HepG2 (cell line): Measurements from ENCODE around the gene MTIF2. TPM values are rescaled to one million over a fixed set of nuclear protein-coding genes. Genes with fewer than 3 reads are reported as not detected.

Source experiments
- ATAD3A ChIP-seq: sonication (generic); formaldehyde crosslinking; IDR thresholded peaks from 2 replicates; pipeline ENCODE4 v1.4.0; 2020; ENCODE audit warnings: missing genetic modification reagents
- EP300 ChIP-seq, 3 experiments: sonication (generic) in 1 of 3; formaldehyde crosslinking in 1 of 3; IDR thresholded peaks; 2 replicates each; pipeline versions ENCODE4 v1.5.1 to v1.6.1; 2011 to 2020; ENCODE audit warnings: low read depth in 2 of 3, low read length in 2 of 3, borderline replicate concordance in 1 of 3, improper control_type of control experiment in 1 of 3, mild to moderate bottlenecking in 1 of 3, missing genetic modification reagents in 1 of 3, moderate library complexity in 1 of 3
- FOXK2 ChIP-seq: fragments of 450-650 bp; IDR thresholded peaks from 2 replicates; pipeline ENCODE4 v1.6.1; 2016
- HNF4G ChIP-seq, 2 experiments: sonication (generic) in 1 of 2; formaldehyde crosslinking in 1 of 2; IDR thresholded peaks; 2 replicates each; pipeline versions ENCODE4 v1.4.0 to v1.6.1; 2011 to 2020; ENCODE audit warnings: borderline replicate concordance in 2 of 2, low read depth in 2 of 2, mild to moderate bottlenecking in 2 of 2, low read length in 1 of 2, missing genetic modification reagents in 1 of 2, moderate library complexity in 1 of 2
- MTA1 ChIP-seq: sonication (generic); formaldehyde crosslinking; IDR thresholded peaks from 2 replicates; pipeline ENCODE4 v1.4.0; 2020; ENCODE audit warnings: missing genetic modification reagents, mild to moderate bottlenecking, borderline replicate concordance
- ZMYM2 ChIP-seq: sonication (generic); formaldehyde crosslinking; IDR thresholded peaks from 2 replicates; pipeline ENCODE4 v1.8.0; 2022; ENCODE audit warnings: mild to moderate bottlenecking, missing genetic modification reagents
- ZNF251 ChIP-seq: sonication (generic); formaldehyde crosslinking; IDR thresholded peaks from 2 replicates; pipeline ENCODE4 v1.9.0; 2021; ENCODE audit warnings: mild to moderate bottlenecking, missing genetic modification reagents
- ZNF34 ChIP-seq: sonication (generic); formaldehyde crosslinking; IDR thresholded peaks from 2 replicates; pipeline ENCODE4 v1.4.0; 2020; ENCODE audit warnings: mild to moderate bottlenecking, missing genetic modification reagents, borderline replicate concordance
- ZNF383 ChIP-seq: sonication (generic); formaldehyde crosslinking; IDR thresholded peaks from 2 replicates; pipeline ENCODE4 v1.4.0; 2020; ENCODE audit warnings: missing genetic modification reagents, mild to moderate bottlenecking, borderline replicate concordance
- ZNF7 ChIP-seq: IDR thresholded peaks from 2 replicates; pipeline ENCODE4 v1.6.1; 2016; ENCODE audit warnings: missing biosample characterization, missing genetic modification reagents
- ZNF724P ChIP-seq: sonication (generic); formaldehyde crosslinking; IDR thresholded peaks from 2 replicates; pipeline ENCODE4 v1.8.0; 2022; ENCODE audit warnings: missing genetic modification reagents, borderline replicate concordance
- ZNF749 ChIP-seq: sonication (generic); formaldehyde crosslinking; IDR thresholded peaks from 2 replicates; pipeline ENCODE4 v1.8.0; 2022; ENCODE audit warnings: mild to moderate bottlenecking, missing genetic modification reagents, moderate library complexity, borderline replicate concordance
- ZNF781 ChIP-seq: sonication (generic); formaldehyde crosslinking; IDR thresholded peaks from 2 replicates; pipeline ENCODE4 v1.5.1; 2020; ENCODE audit warnings: borderline replicate concordance, mild to moderate bottlenecking, missing genetic modification reagents; ENCODE audit errors: not compliant biosample characterization
- ZSCAN25 ChIP-seq: sonication (generic); formaldehyde crosslinking; IDR thresholded peaks from 2 replicates; pipeline ENCODE4 v1.8.0; 2022; ENCODE audit warnings: mild to moderate bottlenecking, missing genetic modification reagents
- polyA plus RNA-seq, 8 experiments: library from polyadenylated mRNA; depleted of rRNA in 3 of 8; stranded (reverse) in 7 of 8; unstranded in 1 of 8; fragments of >200 nt; fragmentation: Illumina TruSeq in 4 of 8; extraction: Trizol in 4 of 8; gene quantifications; 2 replicates each; pipeline versions ENCODE4 v1.2.1 to v1.2.3, GENCODE V29; 2011 to 2016; ENCODE audit warnings: low read depth in 4 of 8, missing spikeins in 1 of 8, mixed read lengths in 1 of 8; ENCODE audit not compliant: insufficient read depth in 1 of 8
- total RNA-seq, 5 experiments: library from RNA; depleted of rRNA; stranded (reverse); fragments of >200 nt; fragmentation: Illumina TruSeq; extraction: Trizol; gene quantifications; 2 replicates each; pipeline ENCODE4 v1.2.3, GENCODE V29; 2016; ENCODE audit warnings: low read depth in 1 of 5
- TF ChIP-seq, protein P1 (sequence below): sonication (generic); formaldehyde crosslinking; IDR thresholded peaks from 2 replicates; pipeline ENCODE4 v1.4.0; 2020; ENCODE audit warnings: missing genetic modification reagents
- TF ChIP-seq, protein P2 (sequence below): sonication (generic); formaldehyde crosslinking; IDR thresholded peaks from 2 replicates; pipeline ENCODE4 v1.8.0; 2022; ENCODE audit warnings: missing genetic modification reagents, mild to moderate bottlenecking, borderline replicate concordance
- TF ChIP-seq, protein P3 (sequence below): sonication (generic); formaldehyde crosslinking; IDR thresholded peaks from 2 replicates; pipeline ENCODE4 v1.5.0; 2020; ENCODE audit warnings: missing genetic modification reagents
- TF ChIP-seq, protein P4 (sequence below): IDR thresholded peaks from 2 replicates; pipeline ENCODE4 v1.6.1; 2012; ENCODE audit warnings: low read length, improper control_type of control experiment

The MTIF2 gene
- total and polyA plus RNA-seq, 2 of the 13 experiments (the other 11 are each of a cell fraction or from before 2014, with no cell fraction given) = 32.1 to 92.1 TPM

DNA sequence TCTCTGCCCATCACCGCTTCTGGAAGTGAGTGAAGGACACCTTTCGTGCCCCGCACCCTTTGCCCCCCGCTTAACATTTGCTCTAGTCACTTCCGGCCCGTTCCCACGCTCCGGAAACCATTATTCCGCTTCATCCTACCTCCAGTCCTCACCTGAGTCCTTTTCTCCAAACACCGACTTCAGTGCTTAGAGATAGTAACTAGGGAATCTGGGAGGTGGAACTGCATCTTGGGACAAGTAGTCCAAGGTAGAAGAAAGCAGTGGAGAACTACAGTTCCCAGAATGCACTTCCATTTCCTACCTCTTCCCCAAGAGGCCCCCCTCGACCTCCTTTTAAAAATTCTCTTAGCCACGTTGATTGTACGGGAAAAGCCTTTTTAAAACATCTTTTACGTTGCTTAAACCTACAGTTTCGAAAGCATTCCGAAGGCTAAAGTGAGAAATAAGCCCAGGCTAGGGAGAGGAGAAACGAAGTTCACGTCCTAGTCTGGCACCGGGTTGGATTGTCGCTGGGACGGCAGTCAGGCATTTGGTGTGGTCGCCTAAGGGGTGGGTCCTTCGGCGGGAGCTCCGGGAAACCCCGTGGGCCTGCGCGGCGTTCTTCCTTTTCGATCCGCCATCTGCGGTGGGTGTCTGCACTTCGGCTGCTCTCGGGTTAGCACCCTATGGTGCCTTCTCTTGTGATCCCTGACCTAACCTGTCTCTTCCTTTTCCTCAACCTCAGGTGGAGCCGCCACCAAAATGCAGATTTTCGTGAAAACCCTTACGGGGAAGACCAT is 36.8 kb downstream of the MTIF2 start, which contains the start of the genes CLHC1 and RPS27A (continued):
- TF ChIP-seq HNF4G (IDR thresholded peaks at IDR 0.05; ENCODE audit: borderline replicate concordance, low read depth, low read length) (no peak; the same call in 1 of the 2 replicates), HNF4G (CRISPR knock-in tag; IDR thresholded peaks at IDR 0.05; ENCODE audit: borderline replicate concordance, low read depth) (peak; percentile 34; the same call in 1 of the 2 replicates), ZNF34 (CRISPR knock-in tag) (0 out of 2 replicates have a peak, but pooled peaks have one; percentile 19), MTA1 (CRISPR knock-in tag) (no peak), ZNF749 (CRISPR knock-in tag) (peak; percentile 81; the same call in 1 of the 2 replicates), ZNF781 (CRISPR knock-in tag) (no peak), ZNF7 (CRISPR knock-in tag) (peak; percentile 96), ZNF251 (CRISPR knock-in tag) (no peak), ZSCAN25 (CRISPR knock-in tag) (peak; percentile 28; the same call in 1 of the 2 replicates), FOXK2 (no peak), ATAD3A (CRISPR knock-in tag) (no peak), EP300 (IDR thresholded peaks at IDR 0.05; ENCODE audit: low read depth in 2 of 2, low read length in 2 of 2) (0 out of 4 replicates have a peak, but pooled peaks of 1 of the 2 experiments have one; percentile 28), EP300 (CRISPR knock-in tag; IDR thresholded peaks at IDR 0.05; ENCODE audit: borderline replicate concordance) (no peak; the same call in 1 of the 2 replicates), ZNF724P (CRISPR knock-in tag) (no peak), ZMYM2 (CRISPR knock-in tag) (peak; percentile 54; the same call in 1 of the 2 replicates), ZNF383 (CRISPR knock-in tag) (0 out of 2 replicates have a peak, but pooled peaks have one; percentile 22)
- TF ChIP-seq, protein P1, sequence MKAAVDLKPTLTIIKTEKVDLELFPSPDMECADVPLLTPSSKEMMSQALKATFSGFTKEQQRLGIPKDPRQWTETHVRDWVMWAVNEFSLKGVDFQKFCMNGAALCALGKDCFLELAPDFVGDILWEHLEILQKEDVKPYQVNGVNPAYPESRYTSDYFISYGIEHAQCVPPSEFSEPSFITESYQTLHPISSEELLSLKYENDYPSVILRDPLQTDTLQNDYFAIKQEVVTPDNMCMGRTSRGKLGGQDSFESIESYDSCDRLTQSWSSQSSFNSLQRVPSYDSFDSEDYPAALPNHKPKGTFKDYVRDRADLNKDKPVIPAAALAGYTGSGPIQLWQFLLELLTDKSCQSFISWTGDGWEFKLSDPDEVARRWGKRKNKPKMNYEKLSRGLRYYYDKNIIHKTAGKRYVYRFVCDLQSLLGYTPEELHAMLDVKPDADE (CRISPR knock-in tag) = no peak
- TF ChIP-seq, protein P2, sequence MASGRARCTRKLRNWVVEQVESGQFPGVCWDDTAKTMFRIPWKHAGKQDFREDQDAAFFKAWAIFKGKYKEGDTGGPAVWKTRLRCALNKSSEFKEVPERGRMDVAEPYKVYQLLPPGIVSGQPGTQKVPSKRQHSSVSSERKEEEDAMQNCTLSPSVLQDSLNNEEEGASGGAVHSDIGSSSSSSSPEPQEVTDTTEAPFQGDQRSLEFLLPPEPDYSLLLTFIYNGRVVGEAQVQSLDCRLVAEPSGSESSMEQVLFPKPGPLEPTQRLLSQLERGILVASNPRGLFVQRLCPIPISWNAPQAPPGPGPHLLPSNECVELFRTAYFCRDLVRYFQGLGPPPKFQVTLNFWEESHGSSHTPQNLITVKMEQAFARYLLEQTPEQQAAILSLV (CRISPR knock-in tag) = peak; percentile 12; the same call in 1 of the 2 replicates
- TF ChIP-seq, protein P3, sequence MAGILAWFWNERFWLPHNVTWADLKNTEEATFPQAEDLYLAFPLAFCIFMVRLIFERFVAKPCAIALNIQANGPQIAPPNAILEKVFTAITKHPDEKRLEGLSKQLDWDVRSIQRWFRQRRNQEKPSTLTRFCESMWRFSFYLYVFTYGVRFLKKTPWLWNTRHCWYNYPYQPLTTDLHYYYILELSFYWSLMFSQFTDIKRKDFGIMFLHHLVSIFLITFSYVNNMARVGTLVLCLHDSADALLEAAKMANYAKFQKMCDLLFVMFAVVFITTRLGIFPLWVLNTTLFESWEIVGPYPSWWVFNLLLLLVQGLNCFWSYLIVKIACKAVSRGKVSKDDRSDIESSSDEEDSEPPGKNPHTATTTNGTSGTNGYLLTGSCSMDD = no peak
- TF ChIP-seq, protein P4, sequence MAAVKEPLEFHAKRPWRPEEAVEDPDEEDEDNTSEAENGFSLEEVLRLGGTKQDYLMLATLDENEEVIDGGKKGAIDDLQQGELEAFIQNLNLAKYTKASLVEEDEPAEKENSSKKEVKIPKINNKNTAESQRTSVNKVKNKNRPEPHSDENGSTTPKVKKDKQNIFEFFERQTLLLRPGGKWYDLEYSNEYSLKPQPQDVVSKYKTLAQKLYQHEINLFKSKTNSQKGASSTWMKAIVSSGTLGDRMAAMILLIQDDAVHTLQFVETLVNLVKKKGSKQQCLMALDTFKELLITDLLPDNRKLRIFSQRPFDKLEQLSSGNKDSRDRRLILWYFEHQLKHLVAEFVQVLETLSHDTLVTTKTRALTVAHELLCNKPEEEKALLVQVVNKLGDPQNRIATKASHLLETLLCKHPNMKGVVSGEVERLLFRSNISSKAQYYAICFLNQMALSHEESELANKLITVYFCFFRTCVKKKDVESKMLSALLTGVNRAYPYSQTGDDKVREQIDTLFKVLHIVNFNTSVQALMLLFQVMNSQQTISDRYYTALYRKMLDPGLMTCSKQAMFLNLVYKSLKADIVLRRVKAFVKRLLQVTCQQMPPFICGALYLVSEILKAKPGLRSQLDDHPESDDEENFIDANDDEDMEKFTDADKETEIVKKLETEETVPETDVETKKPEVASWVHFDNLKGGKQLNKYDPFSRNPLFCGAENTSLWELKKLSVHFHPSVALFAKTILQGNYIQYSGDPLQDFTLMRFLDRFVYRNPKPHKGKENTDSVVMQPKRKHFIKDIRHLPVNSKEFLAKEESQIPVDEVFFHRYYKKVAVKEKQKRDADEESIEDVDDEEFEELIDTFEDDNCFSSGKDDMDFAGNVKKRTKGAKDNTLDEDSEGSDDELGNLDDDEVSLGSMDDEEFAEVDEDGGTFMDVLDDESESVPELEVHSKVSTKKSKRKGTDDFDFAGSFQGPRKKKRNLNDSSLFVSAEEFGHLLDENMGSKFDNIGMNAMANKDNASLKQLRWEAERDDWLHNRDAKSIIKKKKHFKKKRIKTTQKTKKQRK = no peak
